ENCODE data around the gene ARHGAP22.
"Not testable (repeated sequence)": the region's sequence is repeated elsewhere in the genome, so short reads cannot be mapped to it uniquely, and the experiment has no call there.

ARHGAP22 gene

GRCh38 chr10:48430402-48430993, 174.4 kb downstream of the ARHGAP22 start:
- no peak for TF ChIP-seq CTCF (IDR thresholded peaks at IDR 0.05; ENCODE audit: low read depth, low read length)
- H3K4me3 ChIP-seq (ENCODE audit: low read depth, low read length) = no peak overlapping the region

- no peak overlapping the region for H3K4me3 ChIP-seq (ENCODE audit: low read depth, low read length)
- TF ChIP-seq CTCF (IDR thresholded peaks at IDR 0.05; ENCODE audit: low read depth, low read length) = no peak
Measured at GRCh38 chr10:48429309-48429708, 175.6 kb downstream of the ARHGAP22 start.

DNA sequence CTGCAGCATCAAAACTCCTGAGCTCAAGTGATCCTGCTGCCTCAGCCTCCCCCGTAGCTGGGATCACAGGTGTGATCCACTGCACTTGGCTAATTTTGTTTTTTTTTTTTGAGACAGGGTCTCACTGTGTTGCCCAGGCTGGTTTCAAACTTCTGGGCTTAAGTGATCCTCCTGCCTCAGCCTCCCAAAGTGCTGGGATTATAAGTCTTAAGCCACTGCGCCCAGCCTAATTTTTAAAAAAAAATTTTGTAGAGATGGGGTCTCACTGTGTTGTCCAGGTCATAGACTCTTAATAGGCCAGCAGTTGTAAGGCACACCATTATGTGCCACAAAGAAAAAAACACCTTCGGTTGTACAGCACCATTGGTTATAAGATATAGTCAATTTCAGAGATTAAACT, 176.0 kb downstream of the ARHGAP22 start:
- no peak for TF ChIP-seq CTCF (IDR thresholded peaks at IDR 0.05; ENCODE audit: low read depth, low read length)
- no peak overlapping the region for H3K4me3 ChIP-seq (ENCODE audit: low read depth, low read length)

- no peak for TF ChIP-seq CTCF (IDR thresholded peaks at IDR 0.05; ENCODE audit: low read depth, low read length)
Measured at GRCh38 chr10:48423884-48424283, 181.0 kb downstream of the ARHGAP22 start.

GRCh38 chr10:48421862-48422261, 183.0 kb downstream of the ARHGAP22 start:
- H3K4me3 ChIP-seq (ENCODE audit: low read depth, low read length) = not testable (repeated sequence)

More at GRCh38 chr10:48423884-48424283, 181.0 kb downstream of the ARHGAP22 start:
- H3K4me3 ChIP-seq (ENCODE audit: low read depth, low read length) = no peak overlapping the region

DNA sequence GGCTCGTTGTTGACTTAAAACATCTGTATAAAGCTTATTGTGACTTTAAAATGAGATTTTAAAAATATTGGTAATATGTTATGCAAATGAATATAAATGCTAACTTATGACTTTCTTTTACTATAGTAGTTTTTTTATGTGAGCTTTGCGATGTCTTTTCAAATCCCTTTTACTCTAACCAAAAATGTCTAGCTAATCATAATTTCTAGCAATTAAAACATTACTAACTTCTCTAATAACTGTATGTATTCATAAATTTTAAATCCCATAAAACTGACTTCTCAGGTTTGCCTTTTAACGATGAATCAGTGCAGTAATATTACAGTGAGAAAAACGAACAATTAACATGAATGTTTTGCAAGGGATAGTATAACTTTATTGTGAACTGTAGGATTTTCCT, 185.2 kb downstream of the ARHGAP22 start:
- no peak overlapping the region for H3K4me3 ChIP-seq (ENCODE audit: low read depth, low read length)
- no peak for TF ChIP-seq CTCF (IDR thresholded peaks at IDR 0.05; ENCODE audit: low read depth, low read length)

DNA sequence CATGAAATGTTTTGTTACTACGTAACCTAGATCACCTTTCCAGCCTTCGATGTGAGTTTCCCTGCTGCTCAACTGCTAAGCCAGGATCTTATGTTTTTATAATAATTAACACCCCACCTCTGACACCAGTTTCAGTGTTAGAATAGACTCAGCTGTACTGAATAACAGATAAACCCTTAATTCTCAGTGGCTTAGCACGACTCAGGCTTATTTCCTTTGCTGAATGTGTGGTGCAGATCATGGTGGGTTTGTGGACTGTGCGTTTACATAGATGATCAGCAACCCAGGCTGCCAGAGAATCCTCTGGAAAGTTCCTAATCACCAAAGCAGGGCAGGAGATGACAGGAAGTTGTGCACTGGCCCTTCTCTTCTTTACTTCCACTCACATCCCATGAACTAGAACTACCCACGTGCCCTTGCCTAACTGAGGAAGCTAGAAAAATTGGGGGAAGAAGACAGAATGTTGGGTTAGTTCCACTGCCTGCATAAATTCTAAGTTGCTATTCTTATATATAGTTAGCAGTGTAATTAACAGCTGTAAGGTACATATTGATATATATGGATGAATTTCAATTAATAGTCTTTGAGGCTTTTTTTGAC, 186.6 kb downstream of the ARHGAP22 start:
- TF ChIP-seq CTCF (IDR thresholded peaks at IDR 0.05; ENCODE audit: low read depth, low read length) = no peak
- no peak overlapping the region for H3K4me3 ChIP-seq (ENCODE audit: low read depth, low read length)

GRCh38 chr10:48417374-48417773, 187.5 kb downstream of the ARHGAP22 start:
- H3K4me3 ChIP-seq (ENCODE audit: low read depth, low read length) = no peak overlapping the region
- no peak for TF ChIP-seq CTCF (IDR thresholded peaks at IDR 0.05; ENCODE audit: low read depth, low read length)
